Spleen (tissue), 13 donors: ENCODE results near the gene SPANXC. TPM values are rescaled to one million over a fixed set of nuclear protein-coding genes. Genes with fewer than 3 reads are reported as not detected.
"Not testable (repeated sequence)": the region's sequence is repeated elsewhere in the genome, so short reads cannot be mapped to it uniquely, and the experiment has no call there.

Experiments used
- DNase-seq: peaks from one replicate; pipeline ENCODE4 v3.0.0-alpha.2; 2020
- H3K27ac ChIP-seq, 8 donors: fragments of 200-600 bp; sonication (generic) in 7 of 8; 1 replicate in 4 of 8; 2 replicates in 4 of 8; pipeline versions ENCODE4 v1.5.0 to v1.8.0; 2016 to 2021; ENCODE audit warnings: inconsistent platforms in 4 of 8, mild to moderate bottlenecking in 4 of 8, moderate library complexity in 1 of 8
- H3K27me3 ChIP-seq, 7 donors: fragments of 200-600 bp; sonication (generic) in 6 of 7; replicated peaks in 1 of 7; 1 replicate in 4 of 7; 2 replicates in 3 of 7; pipeline versions ENCODE4 v1.5.0 to v1.8.0; 2016 to 2021; ENCODE audit warnings: inconsistent platforms in 3 of 7, mild to moderate bottlenecking in 1 of 7
- H3K36me3 ChIP-seq, 6 donors: fragments of 200-600 bp; sonication (generic) in 5 of 6; 1 replicate in 4 of 6; 2 replicates in 2 of 6; pipeline versions ENCODE4 v1.5.0 to v1.8.0; 2016 to 2021; ENCODE audit warnings: inconsistent platforms in 2 of 6
- H3K4me1 ChIP-seq, 6 donors: fragments of 200-600 bp; sonication (generic) in 5 of 6; 1 replicate in 3 of 6; 2 replicates in 3 of 6; pipeline versions ENCODE4 v1.5.0 to v1.8.0; 2016 to 2021; ENCODE audit warnings: inconsistent platforms in 3 of 6
- H3K4me3 ChIP-seq, 8 donors: fragments of 200-600 bp; sonication (generic) in 7 of 8; 1 replicate in 4 of 8; 2 replicates in 4 of 8; pipeline versions ENCODE4 v1.5.0 to v1.8.0; 2016 to 2021; ENCODE audit warnings: inconsistent platforms in 4 of 8, mild to moderate bottlenecking in 4 of 8, moderate library complexity in 2 of 8
- H3K9me3 ChIP-seq, 8 donors: fragments of 200-600 bp; sonication (generic) in 7 of 8; 1 replicate in 4 of 8; 2 replicates in 4 of 8; pipeline versions ENCODE4 v1.5.0 to v1.8.0; 2016 to 2021; ENCODE audit warnings: inconsistent platforms in 4 of 8
- CTCF ChIP-seq, 11 experiments: fragments of 200-600 bp in 7 of 11; fragments of 450-650 bp in 4 of 11; sonication (generic) in 4 of 11; IDR thresholded peaks in 8 of 11; conservative IDR thresholded peaks in 3 of 11; 1 replicate in 7 of 11; 2 replicates in 4 of 11; pipeline versions ENCODE4 v1.4.0 to v1.8.0; 2016 to 2021; ENCODE audit warnings: antibody characterized with exemption in 11 of 11, inconsistent platforms in 4 of 11, mild to moderate bottlenecking in 1 of 11
- POLR2A ChIP-seq, 3 donors: fragments of 450-650 bp; IDR thresholded peaks; one replicate each; pipeline ENCODE4 v1.5.1; 2017; ENCODE audit warnings: antibody characterized with exemption in 3 of 3, mild to moderate bottlenecking in 1 of 3
- POLR2AphosphoS5 ChIP-seq, 3 donors: sonication (generic); formaldehyde crosslinking; IDR thresholded peaks; one replicate each; pipeline ENCODE4 v1.5.1; 2017; ENCODE audit warnings: antibody characterized with exemption in 3 of 3
- WGBS, 5 donors: extraction: QIAGEN DNeasy Blood & Tissue Kit in 3 of 5; methylation state at CpG; one replicate each; pipeline versions ENCODE4 v1.1.5 to v1.1.7; 2013 to 2018; 5-methylcytosine and 5-hydroxymethylcytosine counted together
- intact Hi-C: fragments of 100-400 bp; cut with DNase I; formaldehyde crosslinking; loops from one replicate; pipeline ENCODE4 v1.15.0; 2023; ENCODE audit warnings: low total_unique reads
- long read RNA-seq, 2 donors: transcript quantifications; one replicate each; lab custom pipeline, GENCODE V29; 2026
- polyA plus RNA-seq, 3 donors: library from polyadenylated mRNA; stranded (reverse); fragments of 200-250 nt; gene quantifications; one replicate each; pipeline ENCODE4 v1.2.1, GENCODE V29; 2013
- total RNA-seq, 7 donors: library from RNA; depleted of rRNA in 3 of 7; stranded (reverse); fragments of >200 nt in 3 of 7; fragmentation: NEBNext Ultra II Directional in 4 of 7; extraction: Animal tissue kit (Norgen Biotek cat#: 25700) in 4 of 7; gene quantifications; one replicate each; pipeline versions ENCODE4 v1.1.0 to v1.2.1, GENCODE V29; 2016 to 2021
- donor health status: healthy with polysubstance abuse.
- donor health status: DM: no; HTN: no; CAD: no; lungs with moderate emphysema.
- donor health status: DM: no; HTN: no; CAD: no.
- donor health status: Bipolar disorder and iron deficiency.
- donor health status: healthy.
- donor health status: DM: no; HTN: no; CAD: no.
- donor health status: DM: yes; HTN: yes; CAD: no.

SPANXC gene
- total RNA-seq, result not detected
- polyA plus RNA-seq, result not detected
- long read RNA-seq, donor 1, result 0 reads
- long read RNA-seq, donor 2, result 0 reads

GRCh38 chrX:141242417-141242816 is at the start of gene SPANXC:
Gene SPANXC, minus strand, starts transcription at chrX:141242517. Its CDS starts 60 bp downstream, at chrX:141242457.
- H3K27me3 ChIP-seq, H3K9me3 ChIP-seq, H3K36me3 ChIP-seq, DNase-seq, H3K4me1 ChIP-seq, intact Hi-C loops, H3K4me3 ChIP-seq, H3K27ac ChIP-seq: not testable (repeated sequence)
- WGBS, 5 donors, result 90 to 100% (median 94%) methylated on average over 3 to 6 of the region's 12 CpGs; no CpG with 5 or more reads in 1 of the 5 donors

GRCh38 chrX:141279476-141279875 is 37.2 kb upstream of the SPANXC start:
- WGBS, 5 donors, result 72 to 100% (median 84%) methylated on average over 2 of the region's 2 CpGs

GRCh38 chrX:141278306-141278705 is 36.0 kb upstream of the SPANXC start:
- Histone ChIP-seq H3K36me3 (no peaks in the 10 kb centered on the region), H3K9me3 (no peaks in the 10 kb centered on the region), H3K27ac (no peak overlapping the region), H3K27me3 (no peaks in the 10 kb centered on the region), H3K4me3 (no peak overlapping the region), H3K4me1 (no peaks in the 10 kb centered on the region)
- intact Hi-C loops, result loop anchor here (10.0 kb wide), 1 partner anchor 514 kb away; no protein-coding TSS in a partner anchor
- TF ChIP-seq CTCF (IDR thresholded peaks at IDR 0.05 in 8 of 11, conservative IDR thresholded peaks at IDR 0.05 in 3 of 11) (peak in 9 of 11 experiments; percentile 15 to 55 (median 40)), POLR2A (IDR thresholded peaks at IDR 0.05) (no peak)
- WGBS, 5 donors, result 49 to 61% (median 53%) methylated on average over 3 of the region's 3 CpGs
- DNase-seq, result no peak

More at GRCh38 chrX:141279476-141279875, 37.2 kb upstream of the SPANXC start:
- Histone ChIP-seq H3K9me3 (no peaks in the 10 kb centered on the region), H3K27me3 (no peaks in the 10 kb centered on the region), H3K4me1 (no peaks in the 10 kb centered on the region), H3K4me3 (no peak overlapping the region), H3K36me3 (no peaks in the 10 kb centered on the region), H3K27ac (no peak overlapping the region)
- intact Hi-C loops, result loop anchor here (10.0 kb wide), 1 partner anchor 515 kb away; no protein-coding TSS in a partner anchor
- no peak for TF ChIP-seq POLR2AphosphoS5 (IDR thresholded peaks at IDR 0.05)
- TF ChIP-seq CTCF (IDR thresholded peaks at IDR 0.05 in 8 of 11, conservative IDR thresholded peaks at IDR 0.05 in 3 of 11), result no peak
- TF ChIP-seq POLR2A (IDR thresholded peaks at IDR 0.05), result no peak
- DNase-seq, result no peak

GRCh38 chrX:141258080-141258479 is 15.8 kb upstream of the SPANXC start:
- Histone ChIP-seq H3K36me3 (no peaks in the 10 kb centered on the region), H3K27ac (no peak overlapping the region), H3K4me1 (no peaks in the 10 kb centered on the region), H3K27me3 (no peaks in the 10 kb centered on the region), H3K4me3 (no peak overlapping the region), H3K9me3 (peaks cover 0 to 4% (median 0%) of the 10 kb centered on the region in 8 donors)
- intact Hi-C loops, result no loop called here
- TF ChIP-seq CTCF (IDR thresholded peaks at IDR 0.05 in 8 of 11, conservative IDR thresholded peaks at IDR 0.05 in 3 of 11), result no peak
- no peak for TF ChIP-seq POLR2A (IDR thresholded peaks at IDR 0.05)
- no peak for TF ChIP-seq POLR2AphosphoS5 (IDR thresholded peaks at IDR 0.05)
- no peak for DNase-seq
- WGBS, 5 donors, result 66 to 94% (median 68%) methylated on average over 1 of the region's 1 CpG

- no peak overlapping the region for H3K27ac ChIP-seq
- H3K9me3 ChIP-seq, result peaks cover 0 to 6% (median 0%) of the 10 kb centered on the region in 8 donors
- no peak for DNase-seq
- 74 to 90% (median 87%) methylated on average over 2 of the region's 2 CpGs for WGBS, 5 donors
- no peaks in the 10 kb centered on the region for H3K36me3 ChIP-seq
- no peaks in the 10 kb centered on the region for H3K4me1 ChIP-seq
- H3K4me3 ChIP-seq, result no peak overlapping the region
- TF ChIP-seq POLR2AphosphoS5 (IDR thresholded peaks at IDR 0.05), result no peak
- no peaks in the 10 kb centered on the region for H3K27me3 ChIP-seq
- intact Hi-C loops, result no loop called here
These were observed 20.7 kb downstream of the SPANXC start for GRCh38 chrX:141221611-141222010.
